Endothelial cell of umbilical vein (primary cell): ENCODE measurements around the gene DMRTB1. TPM values are rescaled to one million over a fixed set of nuclear protein-coding genes. Genes with fewer than 3 reads are reported as not detected.

Experiments used
- BruUV-seq: library from RNA; stranded (reverse); fragments of 400-500 nt; replicated peaks from 2 replicates; lab custom pipeline; 2021; lab: Mats Ljungman, UMichigan
- CTCF ChIA-PET: fragments of 300-600, 350-600 bp; sonication (Branson Sonifier 250); formaldehyde crosslinking; loops from one replicate; lab custom pipeline; 2021; ENCODE audit warnings: antibody characterized with exemption, inconsistent platforms; lab: Charles Lee
- POLR2A ChIA-PET: fragments of 300-600, 350-600 bp; sonication (Branson Sonifier 250); formaldehyde crosslinking; loops from one replicate; lab custom pipeline; 2021; ENCODE audit warnings: antibody characterized with exemption, inconsistent platforms; lab: Charles Lee
- DNase-seq: peaks from one replicate; pipeline ENCODE4 v3.0.0-alpha.2; 2011; ENCODE audit warnings: low read depth, low spot score
- FAIRE-seq: peaks from 2 replicates; lab custom pipeline; 2011; peaks lifted over from hg19 to GRCh38; lab: Jason Lieb, UNC
- H2AFZ ChIP-seq: 2 replicates; pipeline ENCODE4 v1.6.0; 2012; ENCODE audit warnings: low read depth, low read length, control low read depth, inconsistent platforms
- H3K27ac ChIP-seq: 2 replicates; pipeline ENCODE4 v1.5.1; 2011; ENCODE audit warnings: low read depth, mild to moderate bottlenecking, control low read depth, low read length, moderate library complexity; ENCODE audit not compliant: insufficient read depth
- H3K27me3 ChIP-seq, 2 experiments: 2 replicates each; pipeline versions ENCODE4 v1.6.0 to v1.6.1; 2011; ENCODE audit warnings: low read length in 2 of 2, mixed read lengths in 1 of 2; ENCODE audit not compliant: control insufficient read depth in 2 of 2, insufficient read depth in 2 of 2
- H3K36me3 ChIP-seq, 2 experiments: 2 replicates in 1 of 2; 3 replicates in 1 of 2; pipeline ENCODE4 v1.5.1; 2011; ENCODE audit warnings: low read length in 2 of 2, mild to moderate bottlenecking in 1 of 2, moderate library complexity in 1 of 2; ENCODE audit not compliant: control insufficient read depth in 2 of 2, insufficient read depth in 2 of 2; ENCODE audit errors: extremely low read depth in 1 of 2
- H3K4me1 ChIP-seq: 3 replicates; pipeline ENCODE4 v1.5.1; 2011; ENCODE audit warnings: mild to moderate bottlenecking, low read length; ENCODE audit not compliant: control insufficient read depth, insufficient read depth; ENCODE audit errors: extremely low read depth
- H3K4me2 ChIP-seq: 2 replicates; pipeline ENCODE4 v1.6.1; 2011; ENCODE audit warnings: low read length, control low read depth, mixed read lengths; ENCODE audit not compliant: insufficient read depth
- H3K4me3 ChIP-seq, 3 experiments: fragments of 200-600 bp in 1 of 3; sonication (generic), shearing (Covaris generic) in 1 of 3; replicated peaks in 1 of 3; 2 replicates each; pipeline ENCODE4 v1.5.1; 2011 to 2016; ENCODE audit warnings: control low read depth in 3 of 3, low read length in 3 of 3, mild to moderate bottlenecking in 2 of 3, inconsistent platforms in 1 of 3, low read depth in 1 of 3, moderate library complexity in 1 of 3; ENCODE audit not compliant: insufficient read depth in 1 of 3
- H3K79me2 ChIP-seq: 2 replicates; pipeline ENCODE4 v1.6.0; 2012; ENCODE audit warnings: low read length, inconsistent platforms; ENCODE audit not compliant: control insufficient read depth, insufficient read depth
- H3K9ac ChIP-seq: replicated peaks from 2 replicates; pipeline ENCODE3; 2011; ENCODE audit warnings: low read length, control low read depth; ENCODE audit not compliant: insufficient read depth; ENCODE audit errors: extremely low read depth
- H3K9me1 ChIP-seq: replicated peaks from 3 replicates; pipeline ENCODE4 v1.6.0; 2011; ENCODE audit warnings: mild to moderate bottlenecking, low read length; ENCODE audit not compliant: control insufficient read depth, insufficient read depth; ENCODE audit errors: extremely low read depth
- H3K9me3 ChIP-seq: replicated peaks from 2 replicates; pipeline ENCODE4 v1.5.1; 2012; ENCODE audit warnings: low read length, inconsistent platforms; ENCODE audit not compliant: control insufficient read depth, insufficient read depth
- H4K20me1 ChIP-seq: replicated peaks from 2 replicates; pipeline ENCODE3; 2011; ENCODE audit warnings: mild to moderate bottlenecking, low read length; ENCODE audit not compliant: control insufficient read depth, insufficient read depth; ENCODE audit errors: extremely low read depth
- EZH2 ChIP-seq: IDR thresholded peaks from 2 replicates; pipeline ENCODE4 v1.6.1; 2012; ENCODE audit warnings: borderline replicate concordance, low read depth, mild to moderate bottlenecking, moderate library complexity, low read length, inconsistent platforms; ENCODE audit not compliant: severe bottlenecking
- FOS ChIP-seq: IDR thresholded peaks from 2 replicates; pipeline ENCODE4 v1.6.1; 2011; ENCODE audit warnings: mild to moderate bottlenecking, low read length, moderate library complexity, borderline replicate concordance; ENCODE audit not compliant: insufficient read depth
- GATA2 ChIP-seq: IDR thresholded peaks from 2 replicates; pipeline ENCODE4 v1.7.0; 2011; ENCODE audit warnings: low read depth, mild to moderate bottlenecking, moderate library complexity, mixed read lengths, low read length; ENCODE audit not compliant: insufficient read length, insufficient read depth
- JUN ChIP-seq: IDR thresholded peaks from 2 replicates; pipeline ENCODE4 v1.6.1; 2011; ENCODE audit warnings: borderline replicate concordance, low read depth; ENCODE audit not compliant: insufficient read length, insufficient read depth
- MYC ChIP-seq: IDR thresholded peaks from one replicate; pipeline ENCODE4 v1.6.1; 2011; ENCODE audit warnings: mild to moderate bottlenecking, low read depth, low read length
- POLR2A ChIP-seq: IDR thresholded peaks from 2 replicates; pipeline ENCODE4 v1.6.1; 2012; ENCODE audit warnings: low read depth, mild to moderate bottlenecking, control low read depth, low read length
- POLR2AphosphoS5 ChIP-seq: IDR thresholded peaks from 2 replicates; pipeline ENCODE4 v1.6.1; 2012; ENCODE audit warnings: low read depth, mild to moderate bottlenecking, control low read depth, low read length, moderate library complexity; ENCODE audit not compliant: insufficient read depth
- dilution Hi-C: fragments of 300-500 bp; cut with MboI; formaldehyde crosslinking; loops from one replicate; pipeline ENCODE4 v1.15.0; 2019; ENCODE audit warnings: low sequenced_read_pairs; ENCODE audit not compliant: extremely low pct_ligation_motif_present
- intact Hi-C: fragments of 100-400 bp; cut with micrococcal nuclease; formaldehyde crosslinking; loops from one replicate; pipeline ENCODE4 v1.10.0; 2022
- polyA plus RNA-seq, 4 experiments: library from polyadenylated mRNA; depleted of rRNA in 3 of 4; stranded (reverse) in 3 of 4; unstranded in 1 of 4; fragments of >200 nt; gene quantifications; 2 replicates each; pipeline versions ENCODE4 v1.2.1 to v1.2.3, GENCODE V29; 2011 to 2012; ENCODE audit warnings: missing spikeins in 1 of 4
- total RNA-seq: library from RNA; stranded (reverse); gene quantifications from 2 replicates; pipeline ENCODE4 v1.2.3, GENCODE V29; 2021
- TF ChIP-seq, protein P1 (sequence below): IDR thresholded peaks from 2 replicates; pipeline ENCODE4 v1.6.1; 2011; ENCODE audit not compliant: insufficient read depth, insufficient read length
- TF ChIP-seq, protein P2 (sequence below), 2 donors: IDR thresholded peaks; 1 replicate in 1 of 2; 2 replicates in 1 of 2; pipeline ENCODE4 v1.5.1; 2011; ENCODE audit warnings: low read length in 2 of 2, mild to moderate bottlenecking in 2 of 2, moderate library complexity in 2 of 2, control low read depth in 1 of 2, inconsistent platforms in 1 of 2, low read depth in 1 of 2; ENCODE audit not compliant: insufficient read depth in 1 of 2; ENCODE audit errors: extremely low read depth in 1 of 2

The DMRTB1 gene
- total and polyA plus RNA-seq, 2 donors (not counting 3 experiments of a cell fraction or from before 2014, with no cell fraction given): not detected

DNA sequence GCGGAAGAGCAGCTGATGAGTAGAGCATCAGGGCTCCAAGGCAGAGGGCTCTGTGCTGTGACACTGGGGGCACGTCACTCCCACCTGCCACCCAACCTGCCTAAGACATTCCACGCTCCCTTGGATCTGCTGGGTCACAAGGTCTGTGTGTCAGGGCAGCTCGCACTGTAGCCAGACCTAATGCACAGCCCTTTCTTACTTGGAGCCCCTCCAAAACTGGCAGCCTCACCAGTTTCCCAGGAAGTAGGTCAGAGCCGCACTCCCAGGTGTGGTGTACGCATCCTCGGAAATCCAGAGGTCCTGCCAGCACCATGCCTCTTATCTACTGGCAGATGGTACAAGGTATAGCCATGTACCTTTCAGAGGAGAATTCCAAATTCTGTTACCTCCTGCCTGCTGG is 22.3 kb downstream of the DMRTB1 start:
- DNase-seq (no peak), FAIRE-seq (no peak)
- intact Hi-C loops: no loop called here
- dilution Hi-C loops: no loop called here
- Histone ChIP-seq H3K4me2 (no peak overlapping the region), H4K20me1 (no peaks in the 10 kb centered on the region), H3K9me1 (no peaks in the 10 kb centered on the region), H3K27ac (no peak overlapping the region), H3K9ac (no peak overlapping the region), H3K27me3 (peaks cover under 1 to 2% of the 10 kb centered on the region in 2 experiments), H3K79me2 (no peaks in the 10 kb centered on the region), H2AFZ (no peak overlapping the region), H3K4me3 (no peak overlapping the region), H3K36me3 (no peaks in the 10 kb centered on the region), H3K4me1 (no peaks in the 10 kb centered on the region), H3K9me3 (no peaks in the 10 kb centered on the region)
- POLR2A ChIA-PET: no interaction called here
- no peak for TF ChIP-seq JUN
- TF ChIP-seq, protein P1, sequence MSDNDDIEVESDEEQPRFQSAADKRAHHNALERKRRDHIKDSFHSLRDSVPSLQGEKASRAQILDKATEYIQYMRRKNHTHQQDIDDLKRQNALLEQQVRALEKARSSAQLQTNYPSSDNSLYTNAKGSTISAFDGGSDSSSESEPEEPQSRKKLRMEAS: no peak
- no peak for TF ChIP-seq EZH2
- TF ChIP-seq GATA2: no peak
- TF ChIP-seq POLR2AphosphoS5: no peak
- TF ChIP-seq, protein P2, sequence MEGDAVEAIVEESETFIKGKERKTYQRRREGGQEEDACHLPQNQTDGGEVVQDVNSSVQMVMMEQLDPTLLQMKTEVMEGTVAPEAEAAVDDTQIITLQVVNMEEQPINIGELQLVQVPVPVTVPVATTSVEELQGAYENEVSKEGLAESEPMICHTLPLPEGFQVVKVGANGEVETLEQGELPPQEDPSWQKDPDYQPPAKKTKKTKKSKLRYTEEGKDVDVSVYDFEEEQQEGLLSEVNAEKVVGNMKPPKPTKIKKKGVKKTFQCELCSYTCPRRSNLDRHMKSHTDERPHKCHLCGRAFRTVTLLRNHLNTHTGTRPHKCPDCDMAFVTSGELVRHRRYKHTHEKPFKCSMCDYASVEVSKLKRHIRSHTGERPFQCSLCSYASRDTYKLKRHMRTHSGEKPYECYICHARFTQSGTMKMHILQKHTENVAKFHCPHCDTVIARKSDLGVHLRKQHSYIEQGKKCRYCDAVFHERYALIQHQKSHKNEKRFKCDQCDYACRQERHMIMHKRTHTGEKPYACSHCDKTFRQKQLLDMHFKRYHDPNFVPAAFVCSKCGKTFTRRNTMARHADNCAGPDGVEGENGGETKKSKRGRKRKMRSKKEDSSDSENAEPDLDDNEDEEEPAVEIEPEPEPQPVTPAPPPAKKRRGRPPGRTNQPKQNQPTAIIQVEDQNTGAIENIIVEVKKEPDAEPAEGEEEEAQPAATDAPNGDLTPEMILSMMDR (IDR thresholded peaks at IDR 0.05; ENCODE audit: extremely low read depth in 1 of 2, insufficient read depth in 1 of 2, low read depth in 1 of 2, low read length in 2 of 2): no peak
- TF ChIP-seq FOS: no peak
- no peak for TF ChIP-seq MYC
- no peak for TF ChIP-seq POLR2A
- CTCF ChIA-PET: no interaction called here
- no TSS peak for BruUV-seq
